ENCODE data around the gene CIB4.

The CIB4 gene

DNA sequence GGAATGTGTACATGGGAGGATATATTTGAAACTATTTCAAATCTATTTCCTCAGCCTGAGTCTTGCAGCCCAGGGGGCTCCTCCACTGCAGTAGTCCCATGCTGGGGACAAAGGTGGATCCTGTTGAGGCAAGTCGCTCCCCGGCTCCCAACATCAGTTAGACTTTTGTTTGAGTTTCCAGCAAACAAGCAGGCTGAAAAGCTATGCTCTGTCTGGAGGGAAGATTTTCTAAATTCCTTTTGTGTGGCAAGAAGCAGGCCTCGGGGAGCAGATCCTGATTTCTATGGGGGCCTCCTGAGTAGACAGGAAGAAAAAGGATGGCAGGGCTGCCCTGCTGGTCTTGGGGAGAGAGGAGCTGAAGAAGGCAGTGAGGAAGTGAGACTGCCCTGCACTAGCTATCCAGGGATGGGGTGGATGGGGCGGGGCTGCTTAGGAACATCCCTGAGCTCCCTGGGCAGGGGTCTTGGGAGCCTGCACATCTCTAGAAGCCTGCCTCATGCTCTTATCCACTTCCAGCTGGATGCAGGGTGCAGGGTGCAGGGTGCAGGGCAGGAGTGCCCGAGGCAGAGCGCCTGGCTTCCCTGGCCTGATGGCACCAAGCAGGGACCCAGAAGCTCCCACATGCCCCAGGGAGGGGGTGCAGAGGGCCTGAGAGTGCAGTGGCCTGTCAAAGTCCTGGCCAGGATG, 6.0 kb upstream of the CIB4 start:
- no peak for FAIRE-seq

DNA sequence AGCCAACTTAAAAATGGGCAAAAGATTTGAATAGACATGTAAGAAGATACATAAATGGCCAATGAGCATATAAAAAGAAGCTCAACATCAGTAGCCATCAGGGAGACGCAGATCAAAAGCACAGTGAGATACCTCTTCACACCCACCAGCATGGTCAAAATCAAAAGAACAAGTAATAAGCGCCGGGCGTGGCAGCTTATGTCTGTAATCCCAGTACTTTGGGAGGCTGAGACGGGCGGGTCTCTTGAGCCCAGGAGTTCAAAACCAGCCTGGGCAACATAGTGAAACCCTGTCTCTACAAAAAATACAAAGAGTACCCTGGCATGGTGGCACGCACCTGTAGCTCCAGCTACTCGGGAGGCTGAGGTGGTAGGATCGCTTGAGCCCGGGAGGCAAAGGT, 4.6 kb upstream of the CIB4 start:
- FAIRE-seq (no peak), DNase-seq (ENCODE audit: insufficient read length, low spot score) (no peak)

More for the DNA sequence above, 6.0 kb upstream of the CIB4 start:
- no peak for DNase-seq (ENCODE audit: insufficient read length, low spot score)

DNA sequence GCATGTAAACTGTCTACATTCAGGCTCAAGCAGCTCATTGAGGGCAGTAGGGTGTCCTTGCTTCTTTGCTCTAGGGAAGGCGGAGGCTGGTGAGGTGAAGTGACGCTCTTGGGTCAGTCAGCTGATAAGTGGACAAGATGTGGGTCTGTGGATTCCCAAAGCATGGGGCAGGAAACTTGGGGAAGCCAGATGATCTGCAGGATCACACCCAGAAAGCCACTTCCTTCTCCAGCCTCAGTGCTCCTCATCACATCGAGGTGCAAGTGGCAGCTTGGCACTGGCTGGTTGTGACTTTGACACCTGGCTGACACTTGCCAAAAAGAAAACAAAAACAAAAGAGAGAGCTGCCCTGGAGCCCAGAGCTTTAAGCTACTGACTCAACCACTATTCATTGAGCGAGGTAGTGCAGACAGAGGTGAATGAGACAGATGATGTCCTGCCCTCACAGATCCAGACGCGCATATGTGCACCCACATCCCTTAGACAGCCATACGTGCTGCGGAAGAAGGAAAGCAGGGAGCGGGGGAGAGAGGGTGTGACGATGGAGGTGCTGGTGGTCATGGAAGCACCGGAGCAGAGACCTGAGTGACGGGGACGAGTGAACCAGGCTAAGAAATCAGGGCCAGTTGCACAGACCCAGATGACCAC, 3.1 kb upstream of the CIB4 start:
- FAIRE-seq (no peak), DNase-seq (ENCODE audit: insufficient read length, low spot score) (no peak)

DNA sequence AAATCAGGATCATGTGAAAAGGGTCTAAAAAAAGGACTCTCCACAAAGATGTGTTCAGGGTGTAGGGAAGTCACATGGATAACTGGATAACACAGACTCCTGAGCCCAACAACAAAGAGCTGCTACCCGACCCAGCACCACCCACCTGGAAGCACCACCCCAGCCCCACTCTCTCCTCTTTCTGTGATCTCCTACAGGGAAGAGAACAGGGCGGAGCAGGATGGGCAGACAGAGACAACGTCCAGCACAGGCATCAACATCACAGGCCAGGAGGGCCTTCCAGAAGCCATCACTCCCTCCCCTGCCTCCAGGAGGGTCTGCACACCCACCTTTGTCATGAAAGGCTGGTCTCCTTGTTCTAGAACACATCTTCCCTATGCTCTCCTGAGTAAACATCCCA, 1.3 kb upstream of the CIB4 start:
- DNase-seq (ENCODE audit: insufficient read length, low spot score) (no peak), FAIRE-seq (no peak)

DNA sequence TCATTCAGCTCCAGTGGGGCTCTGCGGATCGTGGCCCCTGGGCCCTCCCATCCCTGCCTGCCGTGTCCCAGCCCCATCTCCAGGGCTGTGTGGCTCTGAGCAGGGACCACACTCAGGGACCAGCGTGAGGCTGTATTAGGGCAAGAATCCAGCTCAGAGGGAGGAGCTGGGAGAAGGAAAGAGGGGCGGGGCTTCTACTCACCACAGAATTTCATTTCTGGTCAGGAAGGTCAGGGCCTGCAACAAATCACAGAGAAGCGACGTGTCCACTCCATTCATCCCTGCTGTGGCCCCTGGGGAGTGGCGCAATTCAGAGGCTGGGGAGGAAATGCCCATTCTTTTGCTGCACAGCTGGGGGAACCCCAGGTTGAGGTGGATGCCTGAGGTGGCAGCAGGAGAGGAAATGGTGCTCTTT, 828 bp downstream of the CIB4 start:
- DNase-seq (ENCODE audit: insufficient read length, low spot score) (peak; percentile 94), FAIRE-seq (no peak)

DNA sequence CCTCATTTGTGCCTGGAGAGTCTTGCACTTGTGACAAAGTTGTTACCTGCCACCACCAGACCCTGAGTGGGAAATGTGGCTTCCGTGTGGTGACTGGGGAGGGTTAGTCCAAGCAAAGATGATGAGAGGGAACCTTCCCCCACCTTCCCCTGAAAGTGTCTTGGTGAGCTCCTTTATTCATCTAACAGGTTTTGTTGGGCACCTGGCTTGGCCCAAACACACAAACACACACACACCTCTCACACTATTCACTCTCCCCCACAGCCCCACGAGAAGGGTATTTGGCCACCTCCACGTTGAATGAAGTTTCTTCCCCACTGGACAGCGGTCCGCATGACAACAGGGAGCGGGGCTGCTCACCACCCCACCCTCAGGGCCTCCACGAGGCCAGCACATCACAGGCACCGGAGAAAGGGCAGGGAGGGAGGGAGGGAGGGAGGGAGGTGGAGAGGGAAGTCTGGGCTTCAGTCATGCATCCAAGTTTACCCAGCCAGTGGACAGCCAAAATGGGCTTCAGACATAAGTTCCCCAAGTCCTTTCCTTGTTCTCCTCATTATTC, 1.4 kb downstream of the CIB4 start:
- DNase-seq (ENCODE audit: insufficient read length, low spot score) = no peak
- FAIRE-seq = peak; percentile 23

DNA sequence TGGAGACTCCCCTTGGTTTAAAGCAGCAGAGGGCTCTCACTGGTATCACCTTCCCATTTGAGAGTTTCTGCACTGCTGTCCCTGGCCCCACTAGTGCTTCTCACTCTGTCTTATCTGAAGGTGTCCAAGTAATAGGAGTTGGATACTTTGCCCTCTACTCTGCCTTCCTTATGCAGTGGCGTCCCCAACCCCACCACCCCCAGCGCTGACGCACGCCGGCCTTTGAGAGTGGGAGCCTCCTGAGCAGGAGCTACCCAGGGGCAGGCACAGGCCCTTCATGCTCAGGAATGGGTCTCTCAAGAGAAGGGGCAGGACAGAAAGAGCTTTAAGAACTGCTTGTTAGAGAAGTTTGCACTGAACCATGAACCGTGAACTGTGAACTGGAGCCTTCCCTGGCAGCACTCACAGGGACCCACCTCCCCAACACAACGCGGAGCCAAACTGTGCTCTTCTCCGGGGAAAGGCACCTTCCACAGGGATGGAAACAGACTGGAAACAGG, 3.3 kb downstream of the CIB4 start:
- FAIRE-seq (no peak), DNase-seq (ENCODE audit: insufficient read length, low spot score) (no peak)

DNA sequence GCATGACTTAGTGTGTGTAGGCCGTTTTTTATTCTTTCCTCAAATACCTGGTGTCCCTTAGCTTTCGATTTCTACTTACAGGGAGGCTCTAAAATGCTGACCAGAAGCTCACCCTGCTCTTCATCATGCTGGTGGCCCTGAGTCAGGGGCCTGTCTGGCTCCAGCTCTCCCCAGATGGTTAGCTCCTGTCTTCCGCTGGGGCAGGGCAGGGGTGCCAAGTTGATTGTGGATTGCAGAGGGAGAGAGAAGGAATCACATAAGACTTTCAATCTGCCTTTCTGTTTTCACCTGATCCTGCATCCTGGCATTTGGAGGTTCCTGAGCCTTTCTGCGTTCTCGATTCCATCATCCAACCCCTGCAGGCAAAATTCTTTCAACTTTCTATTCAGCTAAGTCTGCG, 4.2 kb downstream of the CIB4 start:
- FAIRE-seq (no peak), DNase-seq (ENCODE audit: insufficient read length, low spot score) (no peak)

DNA sequence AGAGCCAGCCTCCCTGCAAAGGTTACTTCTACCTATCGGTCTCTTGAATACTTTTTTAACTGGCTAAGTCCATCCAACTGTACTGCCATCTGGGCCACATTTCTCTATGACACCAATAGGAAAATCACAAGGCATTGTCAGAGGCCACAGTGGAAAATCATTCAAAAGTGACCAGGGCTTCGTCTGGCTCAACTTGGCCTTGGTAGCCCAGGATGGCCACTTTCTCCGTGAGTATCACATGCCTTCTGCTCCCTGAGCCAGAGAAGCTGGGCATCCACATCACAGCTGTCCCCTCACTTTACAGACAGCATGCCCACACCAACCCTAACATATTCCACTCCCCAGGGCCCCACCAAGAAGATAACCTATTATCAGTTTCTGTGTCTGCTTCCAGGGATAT, 5.8 kb downstream of the CIB4 start:
- FAIRE-seq = no peak

DNA sequence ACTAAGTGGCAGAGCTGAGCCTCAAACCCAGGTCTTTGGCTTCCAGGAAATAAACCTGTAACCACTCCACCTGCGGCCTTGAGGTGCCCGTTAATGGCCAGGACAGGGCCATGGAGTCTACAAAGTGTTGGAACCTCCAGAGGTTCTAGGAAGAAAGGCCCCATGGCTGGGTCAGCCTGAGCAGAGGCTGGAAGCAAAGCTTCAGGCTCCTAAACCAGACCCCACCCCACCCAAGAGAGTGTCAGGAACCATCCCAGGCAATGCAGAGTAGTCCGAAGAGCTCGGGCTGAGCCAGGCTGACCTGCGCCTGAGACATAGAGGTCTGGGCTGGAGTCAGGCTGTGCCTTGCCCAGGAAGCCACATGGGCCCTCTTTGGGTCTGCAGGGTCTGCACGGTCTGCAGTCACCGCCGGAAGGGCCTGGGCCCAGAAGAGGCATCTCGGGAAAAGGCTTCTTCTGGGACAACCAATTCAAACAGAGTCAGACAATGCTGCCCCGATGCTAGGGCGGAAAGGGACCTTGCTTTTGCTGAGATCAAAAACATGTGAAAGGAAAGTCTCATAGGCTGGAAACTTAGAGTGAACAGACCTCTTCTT, 6.4 kb downstream of the CIB4 start:
- no peak for FAIRE-seq

More for the DNA sequence above, 5.8 kb downstream of the CIB4 start:
- DNase-seq (ENCODE audit: insufficient read length, low spot score) = no peak

DNA sequence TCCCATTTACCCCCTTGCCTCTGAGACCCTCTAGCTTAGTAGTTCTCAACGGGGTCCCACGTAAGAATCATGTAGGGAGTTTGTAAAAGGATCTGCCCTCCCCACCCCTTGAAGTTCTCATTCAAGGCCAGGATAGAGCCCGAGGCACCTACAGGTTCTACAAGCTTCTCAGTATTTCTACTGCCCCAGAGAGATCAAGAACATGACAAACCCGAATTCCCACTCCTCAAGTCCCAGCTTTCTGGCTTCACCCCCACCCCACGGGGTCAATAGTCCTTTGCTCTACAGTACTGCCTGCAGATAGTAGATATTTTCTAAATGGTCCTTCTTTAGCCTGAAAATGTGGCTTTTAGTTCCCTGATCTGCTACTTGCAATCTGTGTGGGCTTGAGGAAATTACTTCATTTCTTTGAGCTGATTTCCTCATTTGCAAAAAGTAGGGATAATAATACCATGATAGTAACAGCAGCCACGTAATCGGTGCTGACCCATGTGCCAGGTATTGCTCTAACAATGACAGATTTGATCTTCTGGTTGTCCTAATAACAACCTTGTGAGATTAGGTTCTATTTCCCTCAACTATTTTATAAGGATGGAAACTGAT, 7.1 kb downstream of the CIB4 start:
- DNase-seq (ENCODE audit: insufficient read length, low spot score) (no peak), FAIRE-seq (no peak)

More for the DNA sequence above, 6.4 kb downstream of the CIB4 start:
- DNase-seq (ENCODE audit: insufficient read length, low spot score) = no peak

DNA sequence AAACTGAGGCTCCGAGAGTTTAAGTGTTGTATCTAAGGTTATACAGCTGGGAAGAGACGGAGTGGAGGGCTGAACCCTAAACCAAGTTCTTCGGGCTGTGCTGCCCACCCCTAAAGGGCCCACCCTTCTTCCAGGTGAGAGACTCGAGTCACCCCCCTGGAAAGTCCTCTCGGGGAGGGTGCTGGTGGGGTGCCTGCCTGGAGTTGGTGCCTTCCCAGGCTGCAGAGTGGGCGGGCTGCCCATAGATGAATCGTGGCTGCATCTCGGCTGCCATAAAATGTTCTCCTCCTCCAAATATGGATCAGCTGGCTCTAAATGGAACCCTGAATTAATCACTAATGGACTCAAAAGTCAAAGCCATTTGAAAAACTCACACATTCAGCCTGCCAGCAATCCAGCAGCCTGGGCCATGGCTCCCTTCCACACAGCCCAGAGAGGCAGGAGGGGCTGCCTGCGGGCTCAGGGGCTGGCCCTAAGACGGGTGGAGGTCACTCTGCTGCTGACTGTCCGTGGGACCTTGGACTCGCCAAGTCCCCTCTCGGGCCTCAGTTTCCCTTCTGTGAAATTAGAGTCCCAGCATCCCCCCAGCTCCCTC, 7.7 kb downstream of the CIB4 start:
- DNase-seq (ENCODE audit: insufficient read length, low spot score) (no peak), FAIRE-seq (no peak)

DNA sequence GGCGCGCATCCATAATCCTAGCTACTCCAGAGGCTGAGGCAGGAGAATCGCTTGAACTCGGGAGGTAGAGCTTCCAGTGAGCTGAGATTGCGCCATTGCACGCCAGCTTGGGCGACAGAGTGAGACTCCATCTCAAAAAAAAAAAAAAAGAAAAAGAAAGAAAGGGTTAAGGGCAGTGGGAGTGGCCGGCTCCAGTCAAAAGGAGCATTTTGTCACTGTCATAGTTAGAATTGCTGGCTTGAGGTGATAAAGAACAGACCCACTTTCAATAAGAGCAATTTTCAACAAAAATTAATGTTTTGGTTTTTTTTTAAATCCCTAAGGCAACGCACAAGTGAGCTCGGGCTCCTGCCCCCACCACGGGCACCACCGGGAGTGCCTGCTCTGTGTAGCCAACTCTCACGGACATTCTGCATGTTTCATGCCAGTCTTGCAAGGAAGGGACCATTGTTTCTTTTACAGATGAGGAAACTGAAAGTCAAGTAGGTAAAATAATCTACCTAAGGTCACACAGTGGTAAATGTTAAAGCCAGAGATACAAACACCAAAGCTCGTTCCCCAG, 8.5 kb downstream of the CIB4 start:
- no peak for DNase-seq (ENCODE audit: insufficient read length, low spot score)
- no peak for FAIRE-seq

DNA sequence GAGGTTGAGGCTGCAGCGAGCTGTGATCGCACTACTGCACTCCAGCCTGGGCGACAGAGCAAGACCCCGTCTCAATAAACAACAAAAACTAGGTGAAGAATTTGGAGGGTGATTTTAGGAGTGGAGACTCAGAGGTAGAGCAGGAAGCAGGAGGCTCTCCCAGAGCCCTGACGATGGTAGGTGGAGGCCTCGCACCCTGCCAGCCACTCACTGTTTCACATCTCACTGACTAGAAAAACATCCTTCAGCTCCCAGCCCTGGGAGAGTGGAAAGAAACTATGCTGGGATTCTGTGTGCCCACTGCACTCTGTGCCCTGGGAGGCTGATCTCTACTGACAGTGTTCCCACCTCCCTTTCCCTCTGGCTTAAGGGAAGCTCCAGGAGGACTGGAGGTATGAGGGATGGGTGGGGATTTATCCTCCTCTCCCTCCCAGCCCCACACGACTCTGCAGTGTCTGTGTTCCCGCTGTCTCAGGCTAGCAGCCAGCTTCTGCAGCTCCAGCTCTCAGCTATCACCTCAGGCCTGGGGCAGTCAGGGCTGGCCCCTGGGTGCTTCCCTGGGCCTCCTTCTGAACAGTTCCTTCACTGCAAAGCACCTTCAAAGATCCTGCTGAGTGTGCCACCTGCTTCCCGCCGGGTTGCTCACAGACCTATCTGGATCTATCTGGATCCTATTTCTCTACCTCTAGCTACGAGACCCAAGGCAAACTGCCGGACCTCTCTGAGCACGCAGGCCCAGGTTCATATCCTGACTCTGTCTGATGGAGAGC, 9.6 kb downstream of the CIB4 start:
- FAIRE-seq (no peak), DNase-seq (ENCODE audit: insufficient read length, low spot score) (no peak)

DNA sequence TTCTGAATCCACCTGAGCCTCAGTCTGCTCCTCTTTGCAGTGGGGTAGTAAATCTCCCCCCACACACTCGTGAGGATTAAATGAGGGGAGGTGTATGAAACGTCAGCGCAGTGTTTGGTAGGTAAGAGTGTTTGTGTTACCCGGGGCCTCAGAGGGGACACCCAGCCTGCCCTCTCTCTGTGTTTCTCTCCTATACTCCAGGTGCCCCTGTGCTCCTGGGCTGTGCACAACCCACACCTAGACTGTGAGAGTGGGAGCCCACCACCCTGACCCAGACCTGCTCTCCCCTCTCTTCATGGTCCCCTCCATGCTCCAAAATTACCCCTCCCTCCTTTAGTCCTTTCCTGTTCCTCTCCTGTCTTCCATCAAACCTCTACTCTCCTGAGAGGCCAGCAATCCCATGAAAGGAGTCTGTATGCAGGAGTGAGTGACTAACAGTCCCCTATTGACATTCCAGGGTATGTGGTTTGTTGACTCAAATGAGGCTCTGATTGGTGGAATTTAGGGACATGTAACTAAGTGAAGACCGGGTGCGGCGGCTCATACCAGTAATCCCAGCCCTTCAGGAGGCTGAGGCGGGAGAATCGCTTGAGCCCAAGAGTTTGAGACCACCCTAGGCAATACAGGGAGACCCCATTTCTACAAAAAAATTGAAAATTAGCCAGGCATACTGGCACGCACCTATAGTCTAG, 10.4 kb downstream of the CIB4 start:
- DNase-seq (ENCODE audit: insufficient read length, low spot score) = peak; percentile 45
- no peak for FAIRE-seq

DNA sequence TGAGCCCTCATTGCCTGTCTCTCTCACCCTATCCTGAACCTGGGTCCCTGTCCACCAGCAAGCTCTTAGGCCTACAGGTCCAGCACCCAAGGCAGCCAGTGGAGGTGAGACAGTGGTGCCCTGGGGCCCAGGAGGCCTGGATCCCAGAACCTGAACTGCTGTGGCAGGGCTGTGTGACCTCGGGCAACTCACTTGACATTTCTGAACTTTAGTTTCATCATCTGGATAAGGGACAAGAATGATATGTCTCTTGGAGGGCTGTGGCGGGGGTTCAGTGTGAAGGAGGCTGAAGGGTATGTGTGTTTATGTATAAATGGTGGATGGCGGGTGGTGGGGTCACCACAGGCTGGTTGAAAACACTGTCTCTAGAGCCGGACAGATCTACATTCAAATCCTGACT, 10.9 kb downstream of the CIB4 start:
- no peak for DNase-seq (ENCODE audit: insufficient read length, low spot score)
- no peak for FAIRE-seq

DNA sequence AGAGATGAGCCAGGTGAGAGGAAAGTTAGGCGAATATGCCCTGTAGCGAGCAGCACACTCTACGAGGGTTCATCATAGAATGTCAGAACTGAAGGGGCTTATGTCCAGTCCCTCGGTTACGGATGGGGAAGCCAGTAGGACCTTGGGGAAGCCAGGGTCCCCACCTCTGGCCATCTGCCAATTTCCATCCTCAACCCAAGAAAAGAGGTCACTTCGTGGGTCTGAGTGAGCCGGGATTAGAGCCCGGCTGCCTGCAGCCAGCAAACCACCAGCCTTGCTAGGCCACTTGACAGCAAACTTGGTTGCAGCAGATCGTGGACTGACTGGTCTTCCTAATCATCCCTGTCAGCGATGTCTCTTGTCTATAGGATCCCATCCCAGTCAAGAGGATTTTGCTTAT, 11.4 kb downstream of the CIB4 start:
- FAIRE-seq (no peak), DNase-seq (ENCODE audit: insufficient read length, low spot score) (no peak)

DNA sequence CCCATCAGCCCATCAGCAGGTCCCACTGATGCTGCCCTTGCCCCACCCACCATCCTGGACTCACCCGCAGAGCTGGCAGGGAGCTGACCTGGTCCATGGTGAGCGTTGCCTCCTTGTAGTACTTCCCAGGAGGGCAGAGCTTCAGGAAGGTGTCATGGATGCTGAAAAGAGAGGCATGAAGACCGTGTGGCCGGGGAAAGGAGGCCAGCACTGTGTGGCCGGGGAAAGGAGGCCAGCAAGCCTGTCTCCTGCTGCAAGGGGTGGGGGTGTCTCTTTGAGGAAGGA, 11.9 kb downstream of the CIB4 start:
- FAIRE-seq (no peak), DNase-seq (ENCODE audit: insufficient read length, low spot score) (no peak)

DNA sequence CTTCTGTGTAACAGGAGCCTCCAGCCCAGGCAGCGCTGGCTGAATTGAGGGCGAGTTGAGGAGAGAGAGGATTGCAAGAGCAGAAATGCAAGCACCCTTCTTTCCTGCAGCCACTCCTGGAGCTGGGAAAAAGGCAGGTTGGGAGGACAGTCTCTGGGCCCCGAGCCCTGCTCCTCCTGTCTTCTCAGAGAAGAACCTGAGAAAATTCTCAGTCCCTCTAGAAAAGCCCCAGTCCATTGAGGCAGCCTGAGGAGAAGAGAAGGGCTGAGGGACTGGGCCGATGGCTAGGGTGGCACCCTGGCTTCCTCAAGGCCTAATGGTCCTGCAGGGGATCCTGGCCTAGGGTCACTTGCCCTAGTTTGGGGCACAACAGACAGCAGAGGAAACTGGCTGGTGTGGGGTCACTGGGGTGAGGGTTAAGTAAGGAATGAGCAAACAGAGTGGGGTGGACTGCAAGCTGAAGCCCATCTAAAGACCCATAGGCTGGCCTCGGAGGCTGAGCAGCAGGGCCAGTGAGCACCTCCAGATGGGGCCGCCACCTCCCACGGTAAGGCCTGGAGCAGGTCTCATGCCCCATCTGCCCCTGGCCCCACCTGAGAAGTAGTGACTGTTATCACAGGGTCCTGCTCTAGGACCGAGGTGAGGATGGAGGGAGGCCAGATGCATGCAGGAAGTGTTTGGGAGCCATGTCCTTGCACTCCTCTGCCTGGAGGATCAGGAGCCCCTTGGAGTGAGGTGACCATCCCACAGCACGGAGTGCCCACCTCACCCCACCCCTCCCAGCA, 12.4 kb downstream of the CIB4 start:
- FAIRE-seq (no peak), DNase-seq (ENCODE audit: insufficient read length, low spot score) (no peak)
